Psoas muscle (tissue), 8 donors: Measurements from ENCODE around the gene SRGAP3. TPM values are rescaled to one million over a fixed set of nuclear protein-coding genes. Genes with fewer than 3 reads are reported as not detected.

ENCODE experiments used
- ATAC-seq, 4 donors: fragments of 200-7000 bp; cut with Tn5 transposase; one replicate each; pipeline ENCODE4 v1.9.1; 2020; ENCODE audit warnings: moderate library complexity in 3 of 4, mild to moderate bottlenecking in 2 of 4
- DNase-seq, 2 donors: peaks; one replicate each; pipeline ENCODE4 v3.0.0-alpha.2; 2020
- H3K27ac ChIP-seq: fragments of 200-600 bp; one replicate; pipeline ENCODE4 v1.8.0; 2022
- H3K27me3 ChIP-seq, 3 donors: fragments of 200-600 bp in 1 of 3; one replicate each; pipeline versions ENCODE4 v1.6.1 to v1.8.0; 2013 to 2022; ENCODE audit warnings: low read length in 2 of 3, mild to moderate bottlenecking in 2 of 3, moderate library complexity in 1 of 3; ENCODE audit not compliant: insufficient read depth in 3 of 3
- H3K36me3 ChIP-seq, 2 donors: fragments of 200-600 bp in 1 of 2; one replicate each; pipeline versions ENCODE4 v1.6.1 to v1.8.0; 2013 to 2022; ENCODE audit warnings: low read depth in 1 of 2, mild to moderate bottlenecking in 1 of 2, moderate library complexity in 1 of 2; ENCODE audit not compliant: insufficient read depth in 1 of 2
- H3K4me1 ChIP-seq: fragments of 200-600 bp; one replicate; pipeline ENCODE4 v1.8.0; 2022
- H3K4me3 ChIP-seq: fragments of 200-600 bp; one replicate; pipeline ENCODE4 v1.8.0; 2022; ENCODE audit warnings: mild to moderate bottlenecking
- H3K9me3 ChIP-seq: fragments of 200-600 bp; one replicate; pipeline ENCODE4 v1.8.0; 2022
- CTCF ChIP-seq: fragments of 200-600 bp; IDR thresholded peaks from one replicate; pipeline ENCODE4 v1.8.0; 2022; ENCODE audit warnings: antibody characterized with exemption
- WGBS, 3 donors: extraction: QIAGEN DNeasy Blood & Tissue Kit; methylation state at CpG; one replicate each; pipeline versions ENCODE4 v1.1.6 to v1.1.7; 2013; 5-methylcytosine and 5-hydroxymethylcytosine counted together
- intact Hi-C, 2 donors: fragments of 100-400 bp; cut with DNase I; formaldehyde crosslinking; loops; one replicate each; pipeline versions ENCODE4 v1.11.0 to v1.14.2; 2022
- polyA plus RNA-seq, 3 donors: library from polyadenylated mRNA; stranded (reverse); fragments of 200-250 nt; gene quantifications; one replicate each; pipeline ENCODE4 v1.2.3, GENCODE V29; 2013
- total RNA-seq, 4 donors: library from RNA; stranded (reverse); fragmentation: NEBNext Ultra II Directional in 2 of 4; extraction: Animal tissue kit (Norgen Biotek cat#: 25700) in 2 of 4; gene quantifications; one replicate each; pipeline versions ENCODE4 v1.2.1 to v1.2.4, GENCODE V29; 2021 to 2023
- donor health status: healthy with polysubstance abuse.
- donor health status: DM: no; HTN: no; CAD: no; lungs with moderate emphysema.
- donor health status: Bipolar disorder and iron deficiency.
- donor health status: healthy.
- donor health status: DM: yes; HTN: yes; CAD: no.
- donor health status: DM: no; HTN: no; CAD: no.
- donor health status: DM: no; HTN: no; CAD: no.
- donor health status: DM: yes; HTN: yes; CAD: no.

SRGAP3 gene
- total and polyA plus RNA-seq, 7 donors = 0.77 to 7.6 (median 1.9) TPM

DNA sequence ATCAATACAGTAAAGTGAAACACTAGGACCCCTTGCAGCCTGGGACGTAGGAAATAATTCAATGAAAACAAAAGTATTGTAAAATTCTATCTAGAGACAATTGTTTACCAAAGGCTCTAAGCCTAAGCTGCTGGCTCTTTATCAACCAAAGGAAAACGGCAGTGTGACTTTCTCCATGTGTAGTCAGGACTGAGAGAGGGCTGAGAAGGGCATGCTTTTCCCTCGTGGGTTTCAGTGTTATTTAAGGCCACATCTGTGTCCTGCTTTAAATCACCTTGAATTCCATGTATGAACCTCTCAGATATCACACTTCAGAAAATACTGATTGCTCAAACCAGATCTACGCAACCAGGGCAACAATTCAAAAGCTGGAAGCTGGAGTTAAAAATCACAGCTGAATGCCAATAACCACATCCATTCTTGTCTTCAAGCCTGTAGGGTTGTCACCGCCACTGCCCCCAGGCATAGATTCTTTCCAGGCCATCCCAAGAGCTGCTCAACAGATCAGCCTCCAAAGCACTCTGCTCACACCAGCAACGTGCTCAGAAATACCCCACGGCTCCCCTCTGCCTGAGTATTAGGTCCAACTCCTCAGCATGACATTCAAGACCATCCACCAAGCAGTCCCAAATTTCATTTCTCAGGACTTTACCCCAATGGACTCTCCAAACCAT lies 124.0 kb downstream of the SRGAP3 start:
- no peak for TF ChIP-seq CTCF
- Histone ChIP-seq H3K4me1 (peaks cover 3% of the 10 kb centered on the region), H3K36me3 (no peaks in the 10 kb centered on the region), H3K27ac (no peak overlapping the region), H3K27me3 (no peaks in the 10 kb centered on the region), H3K9me3 (no peaks in the 10 kb centered on the region), H3K4me3 (no peak overlapping the region)
- DNase-seq (no peak), ATAC-seq (peak in 2 of 4 donors; percentile 64 to 70)
- WGBS, 3 donors = 46 to 54% (median 51%) methylated on average over 7 of the region's 7 CpGs
- intact Hi-C loops = no loop called here

DNA sequence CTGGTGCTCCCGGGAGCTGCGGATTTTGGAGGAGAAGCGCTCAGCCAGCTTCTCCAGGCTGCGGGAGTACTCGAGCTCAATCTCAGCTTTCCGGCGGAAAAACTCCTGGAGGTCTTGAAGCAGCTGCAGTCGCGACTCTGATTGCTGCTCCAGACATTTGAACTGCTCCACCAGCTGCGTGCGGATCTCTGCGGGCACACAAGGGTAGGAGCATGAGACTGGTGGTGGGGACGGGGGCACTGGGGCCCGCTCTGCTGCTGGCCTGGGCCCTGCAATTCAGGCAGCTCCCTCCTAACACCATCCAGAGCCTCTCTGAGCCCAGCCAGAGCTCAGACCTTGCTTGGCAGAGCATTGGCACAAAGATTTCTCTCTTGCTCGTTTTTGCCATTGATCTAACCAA lies 124.7 kb downstream of the SRGAP3 start:
- intact Hi-C loops = no loop called here
- H3K36me3 ChIP-seq = no peaks in the 10 kb centered on the region
- H3K4me1 ChIP-seq = peaks cover 3% of the 10 kb centered on the region
- no peaks in the 10 kb centered on the region for H3K27me3 ChIP-seq
- WGBS, 3 donors = 72 to 78% (median 74%) methylated on average over 15 of the region's 15 CpGs
- H3K9me3 ChIP-seq = no peaks in the 10 kb centered on the region
- ATAC-seq (no peak), DNase-seq (no peak)
- TF ChIP-seq CTCF = no peak
- no peak overlapping the region for H3K27ac ChIP-seq
- H3K4me3 ChIP-seq = no peak overlapping the region

DNA sequence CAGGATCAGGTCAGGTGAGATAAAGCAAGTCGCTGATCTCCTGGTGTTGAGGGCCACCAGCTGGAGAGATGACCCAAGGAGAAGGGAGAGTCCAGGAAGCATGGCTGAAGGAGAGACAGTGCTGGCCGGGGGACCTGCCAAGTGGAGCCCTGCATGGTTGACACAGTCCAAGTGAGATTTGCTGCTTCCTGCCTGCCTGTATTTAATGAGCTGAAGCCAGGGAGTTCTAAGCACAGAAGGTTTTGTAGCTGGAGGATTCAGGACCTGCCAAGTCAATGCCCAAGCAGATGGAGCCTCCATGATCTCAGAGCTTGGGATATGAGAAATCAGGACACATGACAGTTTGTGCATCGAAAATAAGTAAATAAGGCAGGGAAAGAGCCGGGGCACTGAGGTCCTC lies 125.6 kb downstream of the SRGAP3 start:
- DNase-seq (no peak), ATAC-seq (no peak)
- no peak for TF ChIP-seq CTCF
- 58 to 66% (median 60%) methylated on average over 4 of the region's 4 CpGs for WGBS, 3 donors
- H3K36me3 ChIP-seq = no peaks in the 10 kb centered on the region
- H3K4me1 ChIP-seq = peaks cover 3% of the 10 kb centered on the region
- H3K4me3 ChIP-seq = no peak overlapping the region
- H3K9me3 ChIP-seq = no peaks in the 10 kb centered on the region
- intact Hi-C loops = no loop called here
- no peaks in the 10 kb centered on the region for H3K27me3 ChIP-seq
- H3K27ac ChIP-seq = no peak overlapping the region

- DNase-seq (no peak), ATAC-seq (no peak)
- H3K27ac ChIP-seq = no peak overlapping the region
- H3K27me3 ChIP-seq = no peaks in the 10 kb centered on the region
- intact Hi-C loops = no loop called here
- no peak overlapping the region for H3K4me3 ChIP-seq
- no peaks in the 10 kb centered on the region for H3K9me3 ChIP-seq
- 48 to 72% (median 49%) methylated on average over 7 of the region's 7 CpGs for WGBS, 3 donors
- no peak for TF ChIP-seq CTCF
- peaks cover 3% of the 10 kb centered on the region for H3K4me1 ChIP-seq
- H3K36me3 ChIP-seq = no peaks in the 10 kb centered on the region
Observed at GRCh38 chr3:9122732-9123364, 126.6 kb downstream of the SRGAP3 start.
